ENCODE results near the gene KPNA4.

KPNA4 gene

DNA sequence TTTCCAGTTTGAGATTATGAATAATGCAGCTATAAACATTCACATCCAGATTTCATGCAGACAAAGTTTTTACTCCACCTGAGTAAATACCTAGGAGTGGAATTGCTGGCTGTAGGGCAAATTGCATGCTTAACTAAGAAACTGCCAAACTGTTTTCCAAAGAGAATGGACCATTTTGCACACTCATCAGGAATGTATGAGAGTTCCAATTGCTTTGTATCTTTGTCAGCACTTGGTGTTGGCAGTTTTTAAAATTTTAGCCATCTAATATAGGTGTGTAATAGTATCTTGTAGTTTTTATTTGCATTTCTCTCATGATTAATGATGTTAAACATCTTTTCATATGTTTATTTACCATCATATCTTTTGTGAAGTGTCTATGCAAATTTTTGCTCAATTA lies 75.2 kb downstream of the KPNA4 start:
- TF ChIP-seq CTCF (IDR thresholded peaks at IDR 0.05) = no peak
- DNase-seq (ENCODE audit: low spot score) = no peak
- H3K4me3 ChIP-seq = no peak overlapping the region
- no peak overlapping the region for H3K27ac ChIP-seq

DNA sequence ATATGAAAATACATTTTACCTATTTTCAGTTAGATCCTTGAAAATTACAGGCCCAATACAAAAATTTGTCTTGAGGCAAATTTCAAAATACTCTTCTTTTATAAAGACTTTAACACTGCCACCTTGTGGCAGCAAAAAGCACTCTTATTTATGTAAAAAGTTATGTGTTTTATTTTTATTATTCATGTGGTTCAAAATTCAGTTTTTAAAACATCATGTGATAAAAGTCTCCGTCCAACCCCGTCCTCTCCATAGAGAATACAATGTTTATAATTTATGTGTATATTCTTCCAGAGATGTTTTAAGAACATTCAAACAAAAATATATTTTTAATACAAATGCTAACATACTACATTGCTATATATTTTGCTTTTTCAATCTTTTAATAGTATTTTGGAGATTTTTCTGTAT lies 78.9 kb downstream of the KPNA4 start:
- H3K4me3 ChIP-seq = no peak overlapping the region
- peak; percentile 44 for TF ChIP-seq CTCF (IDR thresholded peaks at IDR 0.05)
- DNase-seq (ENCODE audit: low spot score) = no peak

GRCh38 chr3:160482796-160483195 lies 82.6 kb downstream of the KPNA4 start:
- no peak for TF ChIP-seq CTCF (IDR thresholded peaks at IDR 0.05)
- Histone ChIP-seq H3K27ac (no peak overlapping the region), H3K4me3 (no peak overlapping the region)
- no peak for DNase-seq (ENCODE audit: low spot score)

More for the DNA sequence above, 78.9 kb downstream of the KPNA4 start:
- no peak overlapping the region for H3K27ac ChIP-seq

DNA sequence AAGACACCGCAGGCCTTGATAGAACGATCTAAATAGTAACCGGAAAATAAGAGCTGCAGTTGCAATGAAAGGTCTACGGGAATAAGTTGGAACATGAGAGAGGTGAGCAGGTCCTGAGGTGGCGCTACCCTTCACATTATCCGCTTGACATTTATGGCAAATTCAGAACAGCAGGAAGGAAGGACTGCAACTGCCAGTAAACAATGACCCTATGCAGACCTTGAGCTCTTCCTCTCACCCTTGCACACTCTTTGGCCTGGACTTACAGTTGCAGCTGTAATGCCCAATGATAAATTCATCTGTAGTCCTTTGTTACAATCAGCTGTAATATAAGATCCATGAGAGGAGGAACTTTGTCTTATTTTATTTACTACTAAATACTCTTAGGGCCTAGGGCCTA lies 83.5 kb downstream of the KPNA4 start:
- no peak for DNase-seq (ENCODE audit: low spot score)
- no peak for TF ChIP-seq CTCF (IDR thresholded peaks at IDR 0.05)
- H3K4me3 ChIP-seq = no peak overlapping the region
- no peak overlapping the region for H3K27ac ChIP-seq

- no peak overlapping the region for H3K4me3 ChIP-seq
- H3K27ac ChIP-seq = no peak overlapping the region
- no peak for DNase-seq (ENCODE audit: low spot score)
- no peak for TF ChIP-seq CTCF (IDR thresholded peaks at IDR 0.05)
Measured at GRCh38 chr3:160480931-160481330, 84.4 kb downstream of the KPNA4 start.

DNA sequence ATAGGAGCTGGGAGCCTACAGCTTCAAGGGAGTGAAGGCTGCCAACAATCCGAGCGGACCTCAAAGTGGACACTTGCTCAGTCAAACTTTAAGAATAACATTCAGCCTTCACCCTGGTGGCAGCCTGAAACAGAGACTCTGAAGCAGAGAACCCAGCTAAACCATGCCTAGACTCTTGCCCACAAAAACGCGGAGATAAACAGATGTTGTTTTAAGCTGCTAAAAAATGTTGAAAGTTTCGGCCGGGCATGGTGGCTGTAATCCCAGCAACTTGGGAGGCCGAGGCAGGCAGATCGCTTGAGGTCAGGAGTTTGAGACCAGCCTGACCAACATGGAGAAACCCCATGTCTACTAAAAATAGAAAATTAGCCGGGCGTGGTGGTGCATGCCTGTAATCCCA lies 86.0 kb downstream of the KPNA4 start:
- TF ChIP-seq CTCF (IDR thresholded peaks at IDR 0.05) = no peak

GRCh38 chr3:160478338-160478737 lies 87.0 kb downstream of the KPNA4 start:
- no peak for DNase-seq (ENCODE audit: low spot score)
- TF ChIP-seq CTCF (IDR thresholded peaks at IDR 0.05) = no peak
- H3K27ac ChIP-seq = no peak overlapping the region
- H3K4me3 ChIP-seq = no peak overlapping the region

More for the DNA sequence above, 86.0 kb downstream of the KPNA4 start:
- no peak overlapping the region for H3K27ac ChIP-seq
- no peak for DNase-seq (ENCODE audit: low spot score)
- no peak overlapping the region for H3K4me3 ChIP-seq

Data from coronary artery (tissue), 2 donors.